WTC11 (cell line): ENCODE results near the gene CHMP1B.

ENCODE experiments used
- NR2C2 ChIP-seq: sonication (generic); formaldehyde crosslinking; IDR thresholded peaks from 2 replicates; pipeline ENCODE4 v1.8.0; 2022; ENCODE audit warnings: mild to moderate bottlenecking, missing genetic modification reagents
- ZNF416 ChIP-seq: fragments of 250-450 bp; sonication (Bioruptor Pico); IDR thresholded peaks from 2 replicates; pipeline ENCODE4 v1.9.0; 2021; ENCODE audit warnings: mild to moderate bottlenecking, inconsistent platforms
- ZNF423 ChIP-seq: fragments of 250-450 bp; sonication (Bioruptor Pico); IDR thresholded peaks from 2 replicates; pipeline ENCODE4 v2.1.2; 2022; ENCODE audit warnings: mild to moderate bottlenecking, moderate library complexity
- TF ChIP-seq, protein P1 (sequence below): fragments of 200-600 bp; IDR thresholded peaks from 2 replicates; pipeline ENCODE4 v1.8.0; 2022; ENCODE audit warnings: antibody characterized with exemption
- TF ChIP-seq, protein P2 (sequence below): fragments of 250-450 bp; sonication (Bioruptor Pico); IDR thresholded peaks from 2 replicates; pipeline ENCODE4 v1.9.0; 2021; ENCODE audit warnings: mild to moderate bottlenecking, borderline replicate concordance

DNA sequence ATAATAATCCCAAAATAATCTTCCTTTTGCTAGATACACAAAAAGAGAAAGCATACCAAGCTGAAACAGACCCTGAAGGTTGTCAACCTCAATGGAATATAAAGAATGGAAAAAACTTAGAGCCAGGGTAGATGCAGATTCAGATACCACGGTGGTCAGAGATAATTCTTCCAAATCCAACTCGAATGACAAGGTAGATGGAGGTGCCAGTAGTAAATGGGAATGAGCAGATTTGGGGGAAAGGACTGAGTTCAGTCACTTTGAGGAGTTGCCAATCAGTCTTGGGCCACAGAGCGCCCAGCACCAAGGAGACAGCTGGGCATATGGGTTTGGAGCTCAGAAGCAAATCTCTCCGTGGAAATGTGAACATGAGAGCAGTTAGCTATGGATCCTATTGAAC is 3.4 kb upstream of the CHMP1B start:
- TF ChIP-seq ZNF423 (no peak), ZNF416 (CRISPR knock-in tag) (no peak), NR2C2 (CRISPR knock-in tag) (no peak)
- TF ChIP-seq, protein P1, sequence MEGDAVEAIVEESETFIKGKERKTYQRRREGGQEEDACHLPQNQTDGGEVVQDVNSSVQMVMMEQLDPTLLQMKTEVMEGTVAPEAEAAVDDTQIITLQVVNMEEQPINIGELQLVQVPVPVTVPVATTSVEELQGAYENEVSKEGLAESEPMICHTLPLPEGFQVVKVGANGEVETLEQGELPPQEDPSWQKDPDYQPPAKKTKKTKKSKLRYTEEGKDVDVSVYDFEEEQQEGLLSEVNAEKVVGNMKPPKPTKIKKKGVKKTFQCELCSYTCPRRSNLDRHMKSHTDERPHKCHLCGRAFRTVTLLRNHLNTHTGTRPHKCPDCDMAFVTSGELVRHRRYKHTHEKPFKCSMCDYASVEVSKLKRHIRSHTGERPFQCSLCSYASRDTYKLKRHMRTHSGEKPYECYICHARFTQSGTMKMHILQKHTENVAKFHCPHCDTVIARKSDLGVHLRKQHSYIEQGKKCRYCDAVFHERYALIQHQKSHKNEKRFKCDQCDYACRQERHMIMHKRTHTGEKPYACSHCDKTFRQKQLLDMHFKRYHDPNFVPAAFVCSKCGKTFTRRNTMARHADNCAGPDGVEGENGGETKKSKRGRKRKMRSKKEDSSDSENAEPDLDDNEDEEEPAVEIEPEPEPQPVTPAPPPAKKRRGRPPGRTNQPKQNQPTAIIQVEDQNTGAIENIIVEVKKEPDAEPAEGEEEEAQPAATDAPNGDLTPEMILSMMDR: no peak
- TF ChIP-seq, protein P2, sequence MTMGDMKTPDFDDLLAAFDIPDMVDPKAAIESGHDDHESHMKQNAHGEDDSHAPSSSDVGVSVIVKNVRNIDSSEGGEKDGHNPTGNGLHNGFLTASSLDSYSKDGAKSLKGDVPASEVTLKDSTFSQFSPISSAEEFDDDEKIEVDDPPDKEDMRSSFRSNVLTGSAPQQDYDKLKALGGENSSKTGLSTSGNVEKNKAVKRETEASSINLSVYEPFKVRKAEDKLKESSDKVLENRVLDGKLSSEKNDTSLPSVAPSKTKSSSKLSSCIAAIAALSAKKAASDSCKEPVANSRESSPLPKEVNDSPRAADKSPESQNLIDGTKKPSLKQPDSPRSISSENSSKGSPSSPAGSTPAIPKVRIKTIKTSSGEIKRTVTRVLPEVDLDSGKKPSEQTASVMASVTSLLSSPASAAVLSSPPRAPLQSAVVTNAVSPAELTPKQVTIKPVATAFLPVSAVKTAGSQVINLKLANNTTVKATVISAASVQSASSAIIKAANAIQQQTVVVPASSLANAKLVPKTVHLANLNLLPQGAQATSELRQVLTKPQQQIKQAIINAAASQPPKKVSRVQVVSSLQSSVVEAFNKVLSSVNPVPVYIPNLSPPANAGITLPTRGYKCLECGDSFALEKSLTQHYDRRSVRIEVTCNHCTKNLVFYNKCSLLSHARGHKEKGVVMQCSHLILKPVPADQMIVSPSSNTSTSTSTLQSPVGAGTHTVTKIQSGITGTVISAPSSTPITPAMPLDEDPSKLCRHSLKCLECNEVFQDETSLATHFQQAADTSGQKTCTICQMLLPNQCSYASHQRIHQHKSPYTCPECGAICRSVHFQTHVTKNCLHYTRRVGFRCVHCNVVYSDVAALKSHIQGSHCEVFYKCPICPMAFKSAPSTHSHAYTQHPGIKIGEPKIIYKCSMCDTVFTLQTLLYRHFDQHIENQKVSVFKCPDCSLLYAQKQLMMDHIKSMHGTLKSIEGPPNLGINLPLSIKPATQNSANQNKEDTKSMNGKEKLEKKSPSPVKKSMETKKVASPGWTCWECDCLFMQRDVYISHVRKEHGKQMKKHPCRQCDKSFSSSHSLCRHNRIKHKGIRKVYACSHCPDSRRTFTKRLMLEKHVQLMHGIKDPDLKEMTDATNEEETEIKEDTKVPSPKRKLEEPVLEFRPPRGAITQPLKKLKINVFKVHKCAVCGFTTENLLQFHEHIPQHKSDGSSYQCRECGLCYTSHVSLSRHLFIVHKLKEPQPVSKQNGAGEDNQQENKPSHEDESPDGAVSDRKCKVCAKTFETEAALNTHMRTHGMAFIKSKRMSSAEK: no peak
